Measurements from ENCODE around the gene ZNF664. TPM values are rescaled to one million over a fixed set of nuclear protein-coding genes. Genes with fewer than 3 reads are reported as not detected.

Gene ZNF664
- total and polyA plus RNA-seq, 2 of the 13 experiments (the other 11 are each of a cell fraction or from before 2014, with no cell fraction given): 43.9 to 56.5 TPM

DNA sequence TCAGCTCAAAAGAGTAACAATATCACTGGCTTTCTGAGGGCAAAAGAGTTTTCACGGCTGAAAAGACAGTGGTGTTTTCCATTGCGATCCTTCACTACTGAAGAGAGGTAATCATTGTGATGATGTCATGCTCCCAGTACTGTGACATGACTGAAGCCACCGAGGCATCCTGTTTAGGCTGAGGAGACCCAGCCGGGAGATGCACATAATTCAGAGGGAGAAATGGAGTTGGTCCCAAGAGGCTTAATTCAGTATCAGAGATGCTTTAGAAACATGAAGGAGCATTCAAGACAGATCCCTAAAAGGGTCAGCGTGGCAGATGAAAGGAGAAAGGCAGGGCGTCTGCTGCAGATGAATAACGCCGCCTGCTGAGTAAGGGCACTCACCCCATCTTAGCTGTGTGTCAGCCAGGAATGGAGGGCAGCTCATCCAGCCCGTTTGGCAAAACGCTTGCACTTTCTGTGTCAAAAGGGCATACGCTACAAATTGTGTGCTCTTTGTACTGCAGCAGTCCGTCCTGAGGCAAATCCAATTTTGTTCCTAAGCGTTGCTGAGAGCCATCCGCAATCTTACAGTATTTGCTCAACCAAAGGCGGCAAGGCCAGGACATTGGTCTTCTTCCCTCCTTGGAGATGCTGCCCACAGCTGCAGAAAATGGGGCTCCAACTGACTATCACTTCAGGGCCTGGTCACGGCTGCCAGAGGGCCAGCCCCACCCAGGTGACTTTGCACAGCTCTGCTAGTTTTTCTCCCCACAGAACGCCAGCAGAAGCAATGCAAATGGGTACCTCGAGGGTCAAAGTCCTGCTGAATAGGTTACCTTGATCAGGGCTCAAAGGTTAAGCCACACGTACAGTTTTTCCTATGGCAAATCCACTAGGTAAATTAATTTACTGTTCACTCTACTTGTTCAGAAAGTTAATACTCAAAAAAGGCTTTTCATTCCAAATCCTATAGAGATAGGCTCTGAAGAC is 23.9 kb upstream of the ZNF664 start:
- BruUV-seq (replicated peaks): TSS peak; percentile 35
- FAIRE-seq (peak; percentile 79), DNase-seq (ENCODE audit: low spot score) (peak; percentile 65), ATAC-seq (peak; percentile 86)
- no peaks in the 10 kb centered on the region for H3K9me3 ChIP-seq (ENCODE audit: low read length)
- H3K9ac ChIP-seq (ENCODE audit: insufficient read depth, low read depth, low read length): peak overlapping the region; percentile 55
- H3K4me1 ChIP-seq (ENCODE audit: insufficient read depth, low read length): peaks cover 42% of the 10 kb centered on the region
- H3K27ac ChIP-seq (ENCODE audit: extremely low read length, insufficient read depth, low read length): peak overlapping the region; percentile 75
- H3K27me3 ChIP-seq (ENCODE audit: control insufficient read depth in 1 of 2, insufficient read depth in 2 of 2, low read length in 2 of 2): no peaks in the 10 kb centered on the region
- in situ Hi-C loops (cut with HindIII; ENCODE audit: extremely low pct_ligation_motif_present, low pct_unique_long_range_greater_than_20kb): no loop called here
- POLR2A ChIA-PET: interaction anchor here (1.8 to 3.1 kb wide), 2 partner anchors 13 to 23 kb away, joined by 4 to 15 read pairs; partner anchors contain the start of genes CCDC92 and ZNF664
- peak overlapping the region; percentile 85 for H3K4me2 ChIP-seq (ENCODE audit: low read depth, low read length)
- no peaks in the 10 kb centered on the region for H3K79me2 ChIP-seq (ENCODE audit: insufficient read depth, low read length)
- no peaks in the 10 kb centered on the region; a peak in 1 of 5 replicates for H3K36me3 ChIP-seq (replicated peaks in 1 of 2; ENCODE audit: control insufficient read depth in 1 of 2, insufficient read depth in 2 of 2, low read length in 2 of 2)
- WGBS (ENCODE audit: low lambda C conversion rate): 14% methylated on average over 13 of the region's 19 CpGs
- H3K4me3 ChIP-seq (replicated peaks in 1 of 3; ENCODE audit: insufficient read depth in 1 of 3, low read depth in 2 of 3, low read length in 3 of 3): peak overlapping the region; percentile 33 to 66 (median 35); a peak in 5 of 6 replicates
- no peaks in the 10 kb centered on the region for H4K20me1 ChIP-seq (ENCODE audit: insufficient read depth, low read length)
- intact Hi-C loops (cut with micrococcal nuclease; ENCODE audit: unreplicated experiment): loop anchor here (1.0 kb wide), 1 partner anchor 22 kb away; no protein-coding TSS in a partner anchor
- no peak overlapping the region for H2AFZ ChIP-seq (ENCODE audit: low read length)
- CTCF ChIA-PET (ENCODE audit: low intra/inter-chr PET ratio, low total read pairs): no interaction called here
- TF ChIP-seq, protein P1, sequence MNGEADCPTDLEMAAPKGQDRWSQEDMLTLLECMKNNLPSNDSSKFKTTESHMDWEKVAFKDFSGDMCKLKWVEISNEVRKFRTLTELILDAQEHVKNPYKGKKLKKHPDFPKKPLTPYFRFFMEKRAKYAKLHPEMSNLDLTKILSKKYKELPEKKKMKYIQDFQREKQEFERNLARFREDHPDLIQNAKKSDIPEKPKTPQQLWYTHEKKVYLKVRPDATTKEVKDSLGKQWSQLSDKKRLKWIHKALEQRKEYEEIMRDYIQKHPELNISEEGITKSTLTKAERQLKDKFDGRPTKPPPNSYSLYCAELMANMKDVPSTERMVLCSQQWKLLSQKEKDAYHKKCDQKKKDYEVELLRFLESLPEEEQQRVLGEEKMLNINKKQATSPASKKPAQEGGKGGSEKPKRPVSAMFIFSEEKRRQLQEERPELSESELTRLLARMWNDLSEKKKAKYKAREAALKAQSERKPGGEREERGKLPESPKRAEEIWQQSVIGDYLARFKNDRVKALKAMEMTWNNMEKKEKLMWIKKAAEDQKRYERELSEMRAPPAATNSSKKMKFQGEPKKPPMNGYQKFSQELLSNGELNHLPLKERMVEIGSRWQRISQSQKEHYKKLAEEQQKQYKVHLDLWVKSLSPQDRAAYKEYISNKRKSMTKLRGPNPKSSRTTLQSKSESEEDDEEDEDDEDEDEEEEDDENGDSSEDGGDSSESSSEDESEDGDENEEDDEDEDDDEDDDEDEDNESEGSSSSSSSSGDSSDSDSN (CRISPR knock-in tag; IDR thresholded peaks at IDR 0.05): peak; percentile 31; the same call in 1 of the 2 replicates
- TF ChIP-seq, protein P2, sequence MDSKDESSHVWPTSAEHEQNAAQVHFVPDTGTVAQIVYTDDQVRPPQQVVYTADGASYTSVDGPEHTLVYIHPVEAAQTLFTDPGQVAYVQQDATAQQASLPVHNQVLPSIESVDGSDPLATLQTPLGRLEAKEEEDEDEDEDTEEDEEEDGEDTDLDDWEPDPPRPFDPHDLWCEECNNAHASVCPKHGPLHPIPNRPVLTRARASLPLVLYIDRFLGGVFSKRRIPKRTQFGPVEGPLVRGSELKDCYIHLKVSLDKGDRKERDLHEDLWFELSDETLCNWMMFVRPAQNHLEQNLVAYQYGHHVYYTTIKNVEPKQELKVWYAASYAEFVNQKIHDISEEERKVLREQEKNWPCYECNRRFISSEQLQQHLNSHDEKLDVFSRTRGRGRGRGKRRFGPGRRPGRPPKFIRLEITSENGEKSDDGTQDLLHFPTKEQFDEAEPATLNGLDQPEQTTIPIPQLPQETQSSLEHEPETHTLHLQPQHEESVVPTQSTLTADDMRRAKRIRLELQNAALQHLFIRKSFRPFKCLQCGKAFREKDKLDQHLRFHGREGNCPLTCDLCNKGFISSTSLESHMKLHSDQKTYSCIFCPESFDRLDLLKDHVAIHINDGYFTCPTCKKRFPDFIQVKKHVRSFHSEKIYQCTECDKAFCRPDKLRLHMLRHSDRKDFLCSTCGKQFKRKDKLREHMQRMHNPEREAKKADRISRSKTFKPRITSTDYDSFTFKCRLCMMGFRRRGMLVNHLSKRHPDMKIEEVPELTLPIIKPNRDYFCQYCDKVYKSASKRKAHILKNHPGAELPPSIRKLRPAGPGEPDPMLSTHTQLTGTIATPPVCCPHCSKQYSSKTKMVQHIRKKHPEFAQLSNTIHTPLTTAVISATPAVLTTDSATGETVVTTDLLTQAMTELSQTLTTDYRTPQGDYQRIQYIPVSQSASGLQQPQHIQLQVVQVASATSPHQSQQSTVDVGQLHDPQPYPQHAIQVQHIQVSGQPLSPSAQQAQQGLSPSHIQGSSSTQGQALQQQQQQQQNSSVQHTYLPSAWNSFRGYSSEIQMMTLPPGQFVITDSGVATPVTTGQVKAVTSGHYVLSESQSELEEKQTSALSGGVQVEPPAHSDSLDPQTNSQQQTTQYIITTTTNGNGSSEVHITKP (CRISPR knock-in tag; IDR thresholded peaks at IDR 0.05; ENCODE audit: low read depth): no peak
- TF ChIP-seq ZNF589 (CRISPR knock-in tag; conservative IDR thresholded peaks at IDR 0.05) (no peak), RAD21 (CRISPR knock-in tag; IDR thresholded peaks at IDR 0.05) (no peak), PHF21A (CRISPR knock-in tag; IDR thresholded peaks at IDR 0.05) (peak; percentile 63; the same call in 1 of the 2 replicates), YEATS4 (CRISPR knock-in tag; IDR thresholded peaks at IDR 0.05; ENCODE audit: borderline replicate concordance) (no peak), TGIF2 (CRISPR knock-in tag; IDR thresholded peaks at IDR 0.05) (no peak), ELF4 (CRISPR knock-in tag; IDR thresholded peaks at IDR 0.05; ENCODE audit: borderline replicate concordance) (no peak), ZNF768 (CRISPR knock-in tag; IDR thresholded peaks at IDR 0.05) (peak; percentile 36), ZSCAN9 (CRISPR knock-in tag; IDR thresholded peaks at IDR 0.05; ENCODE audit: borderline replicate concordance) (no peak)
- TF ChIP-seq, protein P3, sequence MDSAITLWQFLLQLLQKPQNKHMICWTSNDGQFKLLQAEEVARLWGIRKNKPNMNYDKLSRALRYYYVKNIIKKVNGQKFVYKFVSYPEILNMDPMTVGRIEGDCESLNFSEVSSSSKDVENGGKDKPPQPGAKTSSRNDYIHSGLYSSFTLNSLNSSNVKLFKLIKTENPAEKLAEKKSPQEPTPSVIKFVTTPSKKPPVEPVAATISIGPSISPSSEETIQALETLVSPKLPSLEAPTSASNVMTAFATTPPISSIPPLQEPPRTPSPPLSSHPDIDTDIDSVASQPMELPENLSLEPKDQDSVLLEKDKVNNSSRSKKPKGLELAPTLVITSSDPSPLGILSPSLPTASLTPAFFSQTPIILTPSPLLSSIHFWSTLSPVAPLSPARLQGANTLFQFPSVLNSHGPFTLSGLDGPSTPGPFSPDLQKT (CRISPR knock-in tag; IDR thresholded peaks at IDR 0.05; ENCODE audit: borderline replicate concordance): no peak
- TF ChIP-seq, protein P4, sequence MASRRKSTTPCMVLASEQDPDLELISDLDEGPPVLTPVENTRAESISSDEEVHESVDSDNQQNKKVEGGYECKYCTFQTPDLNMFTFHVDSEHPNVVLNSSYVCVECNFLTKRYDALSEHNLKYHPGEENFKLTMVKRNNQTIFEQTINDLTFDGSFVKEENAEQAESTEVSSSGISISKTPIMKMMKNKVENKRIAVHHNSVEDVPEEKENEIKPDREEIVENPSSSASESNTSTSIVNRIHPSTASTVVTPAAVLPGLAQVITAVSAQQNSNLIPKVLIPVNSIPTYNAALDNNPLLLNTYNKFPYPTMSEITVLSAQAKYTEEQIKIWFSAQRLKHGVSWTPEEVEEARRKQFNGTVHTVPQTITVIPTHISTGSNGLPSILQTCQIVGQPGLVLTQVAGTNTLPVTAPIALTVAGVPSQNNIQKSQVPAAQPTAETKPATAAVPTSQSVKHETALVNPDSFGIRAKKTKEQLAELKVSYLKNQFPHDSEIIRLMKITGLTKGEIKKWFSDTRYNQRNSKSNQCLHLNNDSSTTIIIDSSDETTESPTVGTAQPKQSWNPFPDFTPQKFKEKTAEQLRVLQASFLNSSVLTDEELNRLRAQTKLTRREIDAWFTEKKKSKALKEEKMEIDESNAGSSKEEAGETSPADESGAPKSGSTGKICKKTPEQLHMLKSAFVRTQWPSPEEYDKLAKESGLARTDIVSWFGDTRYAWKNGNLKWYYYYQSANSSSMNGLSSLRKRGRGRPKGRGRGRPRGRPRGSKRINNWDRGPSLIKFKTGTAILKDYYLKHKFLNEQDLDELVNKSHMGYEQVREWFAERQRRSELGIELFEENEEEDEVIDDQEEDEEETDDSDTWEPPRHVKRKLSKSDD (CRISPR knock-in tag; IDR thresholded peaks at IDR 0.05; ENCODE audit: low read depth): no peak
